Epithelial cell of esophagus (primary cell): ENCODE results near the gene SLC35C1.
A peak's percentile ranks its signal among the peaks of the same experiment; 100 is the strongest.

Source experiments
- DNase-seq: peaks from one replicate; pipeline ENCODE4 v3.0.0; 2010; ENCODE audit warnings: low read depth
- H3K4me3 ChIP-seq: 2 replicates; pipeline ENCODE4 v1.5.1; 2011; ENCODE audit warnings: mild to moderate bottlenecking, low read length, control low read depth
- TF ChIP-seq, protein P1 (sequence below): IDR thresholded peaks from 2 replicates; pipeline ENCODE4 v1.5.1; 2011; ENCODE audit warnings: low read depth, mild to moderate bottlenecking, low read length, control low read depth, inconsistent platforms; ENCODE audit not compliant: insufficient read depth; ENCODE audit errors: missing control alignments

The SLC35C1 gene

DNA sequence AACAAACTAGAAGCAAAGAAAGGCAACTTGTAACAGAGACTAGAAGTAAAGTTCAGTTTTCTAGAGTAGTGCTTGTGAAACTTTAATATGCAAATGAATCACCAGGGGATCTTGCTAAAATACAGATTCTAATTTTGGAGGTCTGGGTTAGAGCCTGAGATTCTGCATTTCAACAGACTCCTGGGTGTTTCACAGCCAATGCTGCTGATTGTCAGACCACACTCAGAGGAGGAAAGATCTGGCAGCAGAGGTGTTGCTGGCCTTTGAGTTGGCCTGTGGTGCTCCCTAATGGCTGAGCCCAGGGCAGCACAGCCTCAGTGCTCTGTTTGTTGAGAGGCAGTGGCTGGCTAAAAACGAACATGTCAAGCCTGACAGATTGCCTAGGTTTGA, 47.8 kb downstream of the SLC35C1 start:
- TF ChIP-seq, protein P1, sequence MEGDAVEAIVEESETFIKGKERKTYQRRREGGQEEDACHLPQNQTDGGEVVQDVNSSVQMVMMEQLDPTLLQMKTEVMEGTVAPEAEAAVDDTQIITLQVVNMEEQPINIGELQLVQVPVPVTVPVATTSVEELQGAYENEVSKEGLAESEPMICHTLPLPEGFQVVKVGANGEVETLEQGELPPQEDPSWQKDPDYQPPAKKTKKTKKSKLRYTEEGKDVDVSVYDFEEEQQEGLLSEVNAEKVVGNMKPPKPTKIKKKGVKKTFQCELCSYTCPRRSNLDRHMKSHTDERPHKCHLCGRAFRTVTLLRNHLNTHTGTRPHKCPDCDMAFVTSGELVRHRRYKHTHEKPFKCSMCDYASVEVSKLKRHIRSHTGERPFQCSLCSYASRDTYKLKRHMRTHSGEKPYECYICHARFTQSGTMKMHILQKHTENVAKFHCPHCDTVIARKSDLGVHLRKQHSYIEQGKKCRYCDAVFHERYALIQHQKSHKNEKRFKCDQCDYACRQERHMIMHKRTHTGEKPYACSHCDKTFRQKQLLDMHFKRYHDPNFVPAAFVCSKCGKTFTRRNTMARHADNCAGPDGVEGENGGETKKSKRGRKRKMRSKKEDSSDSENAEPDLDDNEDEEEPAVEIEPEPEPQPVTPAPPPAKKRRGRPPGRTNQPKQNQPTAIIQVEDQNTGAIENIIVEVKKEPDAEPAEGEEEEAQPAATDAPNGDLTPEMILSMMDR = no peak
- H3K4me3 ChIP-seq = no peak overlapping the region
- DNase-seq = no peak

DNA sequence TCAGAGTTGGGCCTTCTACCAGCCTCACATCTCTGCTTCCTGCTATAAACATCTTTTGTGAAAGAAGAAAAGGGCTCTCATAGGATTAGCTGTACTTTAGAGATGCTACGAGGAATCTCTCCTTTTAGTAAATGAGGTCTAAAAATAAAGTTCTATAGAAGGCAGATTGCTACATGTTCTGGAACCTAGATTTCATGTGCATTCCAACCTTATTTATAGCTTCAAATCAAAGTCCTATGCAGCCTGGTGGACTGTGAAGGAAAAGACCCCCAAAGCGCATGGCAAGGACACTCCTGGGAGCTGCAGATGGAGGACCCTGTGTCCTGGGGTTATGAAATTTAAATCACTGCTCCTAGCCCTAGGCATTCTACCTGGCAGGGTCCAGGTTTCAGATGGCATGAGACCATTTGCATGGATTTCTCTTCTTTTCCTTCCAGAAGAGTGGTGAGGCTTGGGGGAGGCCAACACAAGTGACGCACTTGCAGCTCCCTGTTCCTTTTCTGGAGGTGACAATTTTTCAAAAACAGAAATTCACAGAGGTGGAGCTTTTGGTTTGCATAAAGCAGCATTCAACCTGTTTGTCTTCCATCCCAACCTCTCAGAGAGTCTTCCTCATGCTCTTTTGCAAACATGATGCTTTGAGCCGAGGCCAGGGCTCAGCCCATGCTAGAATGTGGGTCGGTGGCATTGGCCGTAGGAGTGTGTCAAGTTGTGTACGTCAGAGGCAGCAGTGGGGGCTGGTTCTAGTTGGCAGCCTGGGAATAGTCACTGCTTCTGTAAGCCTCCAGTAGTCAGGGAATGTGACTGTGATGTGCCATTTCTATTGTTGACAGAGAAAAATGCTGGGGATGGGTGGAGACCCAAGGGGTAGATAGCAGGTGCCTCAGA, 48.6 kb downstream of the SLC35C1 start:
- TF ChIP-seq, protein P1 = no peak
- no peak for DNase-seq
- no peak overlapping the region for H3K4me3 ChIP-seq

DNA sequence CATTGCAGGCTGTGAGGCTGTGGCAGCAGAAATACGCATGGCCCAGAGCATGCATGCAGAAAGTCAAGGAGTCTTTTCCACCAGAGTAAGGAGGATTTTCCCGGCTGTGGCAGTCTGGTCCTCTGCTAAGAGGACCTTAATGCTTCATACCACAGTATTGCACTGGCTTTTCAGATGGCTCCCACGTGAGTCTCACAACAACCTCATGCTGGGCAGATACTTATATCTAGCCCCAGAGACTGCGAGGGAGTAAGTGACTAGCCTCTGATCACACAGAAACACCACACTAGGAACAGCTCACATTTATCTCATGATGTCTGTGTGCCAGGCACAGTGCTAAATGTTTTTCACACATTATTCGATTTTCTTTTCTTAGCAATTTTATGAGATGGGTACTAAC, 50.4 kb downstream of the SLC35C1 start:
- H3K4me3 ChIP-seq = no peak overlapping the region
- no peak for DNase-seq
- TF ChIP-seq, protein P1 = no peak

DNA sequence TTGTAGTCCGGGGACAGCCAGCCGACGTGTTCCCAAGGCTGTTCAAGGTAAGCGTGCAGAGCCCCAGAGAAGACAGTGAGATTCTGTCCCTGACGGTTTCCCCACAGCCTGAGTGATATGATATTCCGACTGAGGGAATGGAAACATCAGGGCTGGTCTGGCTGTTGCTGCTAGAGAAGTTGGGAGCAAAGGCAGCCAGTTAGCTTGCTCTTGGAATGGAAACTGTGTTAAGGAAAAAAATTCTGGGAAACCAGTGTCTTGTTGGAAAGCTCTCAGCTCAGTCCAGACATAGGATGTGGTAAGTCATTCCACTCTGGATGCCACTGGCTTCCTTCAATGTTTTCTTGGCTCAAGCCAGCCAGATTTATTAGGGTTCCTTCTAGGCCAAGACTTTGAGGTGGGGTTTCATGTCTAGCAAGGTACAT, 51.1 kb downstream of the SLC35C1 start:
- no peak for DNase-seq
- H3K4me3 ChIP-seq = no peak overlapping the region
- TF ChIP-seq, protein P1 = no peak

DNA sequence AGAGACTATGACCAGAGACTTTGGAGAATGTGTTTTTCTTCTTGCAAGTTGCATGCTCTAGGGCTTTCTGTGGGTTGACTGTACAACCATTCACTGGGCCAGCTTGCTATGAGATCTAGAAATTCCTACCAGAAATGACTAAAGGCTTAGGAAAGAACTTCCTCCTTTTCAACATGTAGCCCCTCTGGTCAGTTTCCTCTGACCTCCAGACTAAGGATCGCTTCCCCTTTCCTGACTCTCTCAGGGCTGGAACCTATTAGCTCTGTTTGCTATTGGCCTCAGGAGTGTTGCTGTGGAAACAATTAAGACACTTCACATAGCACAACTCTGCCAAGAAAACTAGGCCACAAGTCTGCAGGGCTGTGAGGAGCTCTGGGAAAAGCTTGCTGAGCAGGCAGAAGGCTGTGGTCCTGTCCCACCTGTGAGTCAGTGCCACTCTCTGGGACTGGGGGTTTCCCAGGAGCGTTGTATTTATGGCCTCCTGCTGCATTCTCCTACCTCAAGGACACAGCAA, 53.1 kb downstream of the SLC35C1 start:
- DNase-seq = peak; percentile 12
- TF ChIP-seq, protein P1 = no peak
- H3K4me3 ChIP-seq = no peak overlapping the region

DNA sequence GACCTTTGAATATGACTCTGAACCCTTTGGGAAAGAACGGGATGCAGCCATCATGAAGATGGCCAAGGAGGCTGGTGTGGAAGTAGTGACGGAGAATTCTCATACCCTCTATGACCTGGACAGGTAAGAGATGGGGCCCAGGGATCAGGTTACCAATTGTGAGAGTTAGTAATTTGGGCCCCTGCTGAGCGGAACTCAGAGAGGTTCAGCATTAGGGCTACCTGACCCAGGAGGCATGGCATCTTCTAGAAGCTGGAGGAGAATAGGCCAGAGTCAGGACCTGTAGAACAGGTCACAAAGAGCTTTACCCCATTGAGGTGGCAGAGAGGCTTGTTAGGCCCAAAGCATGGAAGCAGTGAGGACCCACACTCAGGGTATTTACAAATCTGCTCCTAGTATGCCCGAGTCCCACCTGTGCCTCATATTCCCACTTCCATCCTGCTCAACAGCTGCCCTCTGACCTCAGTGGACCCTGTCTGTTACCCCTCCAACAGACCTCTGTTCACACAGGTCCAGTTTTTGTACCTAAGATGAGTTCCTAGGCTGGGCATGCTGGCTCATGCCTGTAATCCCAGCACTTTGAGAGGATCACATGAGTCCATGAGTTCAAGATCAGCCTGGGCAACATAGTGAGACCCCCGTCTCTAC, 53.9 kb downstream of the SLC35C1 start:
- TF ChIP-seq, protein P1 = no peak
- DNase-seq = no peak
- H3K4me3 ChIP-seq = no peak overlapping the region
